HG02610 (cell line): ENCODE data around the gene STXBP6.

ENCODE experiments used
- ATAC-seq: cut with Tn5 transposase; IDR thresholded peaks from one replicate; pipeline ENCODE4 v1.9.1; 2021; ENCODE audit warnings: mild to moderate bottlenecking, moderate library complexity; ENCODE audit not compliant: unreplicated experiment

STXBP6 gene

DNA sequence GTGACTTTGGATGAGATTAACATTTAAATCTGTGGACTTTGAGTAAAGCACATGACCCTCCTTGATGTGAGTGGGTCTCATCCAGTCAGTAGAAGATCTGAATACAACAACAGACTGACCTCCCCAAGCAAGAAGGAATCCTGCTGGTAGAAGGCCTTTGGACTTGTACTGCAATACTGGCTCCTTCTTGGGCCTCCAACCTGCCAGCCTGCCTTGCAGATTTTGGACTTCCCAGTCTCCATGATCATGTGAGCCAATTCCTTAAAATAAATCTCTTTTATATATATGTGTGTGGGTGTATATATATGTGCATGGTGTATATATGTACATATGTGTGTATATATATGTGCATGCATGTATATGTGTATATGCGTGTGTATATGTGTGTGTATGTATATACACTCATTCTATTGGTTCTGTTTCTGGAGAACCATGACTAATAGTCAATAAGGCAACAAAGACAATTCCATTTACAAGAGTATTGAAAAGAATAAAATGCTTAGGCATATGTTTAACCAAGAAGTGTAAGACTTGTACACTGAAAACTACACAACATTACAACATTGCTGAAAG is 183.8 kb downstream of the STXBP6 start:
- no peak for ATAC-seq

DNA sequence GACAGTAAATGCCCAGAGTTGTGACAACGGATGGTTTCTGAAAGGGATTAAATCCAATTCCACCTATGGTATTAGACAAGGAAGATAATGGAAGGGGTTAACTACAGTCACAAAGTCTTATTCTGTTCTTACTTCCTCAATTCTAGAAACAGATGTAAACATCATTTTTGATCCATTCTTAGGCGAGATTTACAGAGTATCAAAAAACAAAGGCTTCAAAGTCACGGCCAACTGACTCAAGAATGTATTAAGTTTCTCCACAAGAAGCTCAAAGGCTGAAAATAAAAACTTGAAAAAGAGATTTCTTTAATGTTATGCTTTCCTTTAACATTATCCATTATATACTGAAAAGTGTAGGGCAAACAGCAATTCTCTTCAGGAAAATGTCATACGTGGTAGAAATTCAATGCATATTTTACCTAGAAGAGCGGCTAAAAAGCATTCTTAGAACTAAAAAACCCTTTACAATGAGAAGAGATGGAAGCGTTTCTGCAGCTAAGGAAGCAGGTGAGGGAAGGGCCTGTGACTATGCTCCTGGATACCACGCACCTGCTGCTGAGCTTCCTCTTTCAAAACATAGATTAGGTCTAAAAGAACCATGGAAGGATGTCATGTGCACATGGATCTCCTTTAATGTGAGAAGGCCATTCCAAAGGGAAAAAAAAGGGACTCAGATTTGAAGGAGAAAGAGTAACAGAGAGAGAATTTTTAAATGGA is 185.8 kb downstream of the STXBP6 start:
- ATAC-seq = no peak

DNA sequence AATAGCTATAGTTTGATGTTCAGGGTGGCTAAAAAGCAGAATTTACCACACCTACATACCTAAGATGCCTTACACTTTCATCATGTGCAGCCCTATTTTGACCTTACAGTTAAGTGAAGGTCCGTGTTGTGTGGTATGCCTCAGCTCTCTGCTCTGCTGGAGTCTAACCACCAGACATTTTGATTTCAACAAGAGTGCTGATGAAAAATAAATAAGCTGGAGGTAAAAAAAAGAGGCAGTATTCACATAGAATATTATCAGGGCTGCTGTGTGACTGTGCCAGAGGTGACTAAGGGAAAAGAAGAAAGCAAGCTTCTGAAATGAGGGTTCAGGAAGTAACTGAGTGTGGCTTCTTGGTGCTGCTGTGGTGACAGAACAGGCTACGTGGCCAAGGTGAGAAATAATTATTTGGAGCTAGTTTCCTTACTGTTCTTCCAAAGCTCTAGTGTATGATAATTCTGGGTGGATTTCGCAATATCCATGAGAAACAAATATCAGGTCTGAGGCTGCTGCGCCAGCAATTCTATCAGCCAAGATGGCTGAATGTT is 188.8 kb downstream of the STXBP6 start:
- ATAC-seq = no peak

- no peak for ATAC-seq
Observed at GRCh38 chr14:24859559-24859958, 190.4 kb downstream of the STXBP6 start.

DNA sequence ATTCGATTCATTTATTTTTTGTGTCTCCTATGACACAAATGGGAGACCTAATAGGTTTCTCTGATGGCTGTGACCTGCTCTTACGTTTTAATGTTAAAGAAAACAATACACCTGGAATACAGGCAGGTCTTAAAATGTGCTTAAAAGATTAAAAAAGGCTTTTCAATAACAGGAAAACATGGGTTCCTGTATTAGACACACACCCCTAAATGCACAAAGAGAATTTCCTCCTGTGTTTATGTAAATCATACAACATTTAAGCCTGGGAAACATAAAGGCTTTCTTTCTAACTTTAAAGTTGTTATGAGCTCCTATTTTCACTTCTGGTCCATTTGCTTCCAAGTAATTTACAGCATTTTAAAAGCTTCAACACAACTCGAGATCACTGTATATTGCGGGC is 191.3 kb downstream of the STXBP6 start:
- no peak for ATAC-seq

DNA sequence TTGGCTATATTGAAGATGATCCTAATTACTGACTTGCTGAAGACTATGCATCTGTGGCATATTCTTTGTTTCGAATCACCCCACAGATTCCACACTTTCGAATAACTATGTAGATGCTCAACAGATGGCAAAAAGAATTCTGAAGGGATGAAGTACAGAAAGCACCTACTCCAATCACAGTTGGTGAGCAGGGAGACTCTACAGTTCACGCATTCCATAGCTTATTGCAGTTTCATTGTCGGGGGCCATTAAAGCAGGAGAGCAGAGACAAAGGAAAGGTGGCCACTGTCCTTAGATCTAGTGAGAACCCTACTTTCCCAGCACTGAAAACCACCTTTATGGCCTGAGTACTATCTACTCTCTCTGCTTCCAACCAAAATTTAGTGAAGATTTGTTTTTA is 191.9 kb downstream of the STXBP6 start:
- no peak for ATAC-seq

- no peak for ATAC-seq
Observed at GRCh38 chr14:24857277-24857676, 192.7 kb downstream of the STXBP6 start.

GRCh38 chr14:24853446-24853845 is 196.5 kb downstream of the STXBP6 start:
- ATAC-seq = no peak

- no peak for ATAC-seq
Observed at GRCh38 chr14:24852312-24853060, 197.5 kb downstream of the STXBP6 start.

GRCh38 chr14:24851837-24852236 is 198.1 kb downstream of the STXBP6 start:
- no peak for ATAC-seq

DNA sequence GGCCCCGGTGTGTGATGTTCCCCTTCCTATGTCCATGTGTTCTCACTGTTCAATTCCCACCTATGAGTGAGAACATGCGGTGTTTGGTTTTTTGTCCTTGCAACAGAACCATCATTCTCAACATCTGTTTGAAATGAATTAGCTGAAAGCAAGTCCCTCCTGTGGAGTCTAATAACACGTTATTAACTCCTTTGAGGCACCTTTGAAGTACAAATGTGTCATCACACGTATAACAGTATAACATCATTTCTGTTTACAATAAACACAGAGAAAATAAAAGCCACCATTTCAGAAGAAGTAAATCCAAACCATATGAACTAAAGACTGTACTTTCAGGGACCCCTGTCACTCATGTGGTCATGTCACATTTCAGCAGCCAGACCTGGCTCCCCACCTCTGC is 198.5 kb downstream of the STXBP6 start:
- no peak for ATAC-seq

DNA sequence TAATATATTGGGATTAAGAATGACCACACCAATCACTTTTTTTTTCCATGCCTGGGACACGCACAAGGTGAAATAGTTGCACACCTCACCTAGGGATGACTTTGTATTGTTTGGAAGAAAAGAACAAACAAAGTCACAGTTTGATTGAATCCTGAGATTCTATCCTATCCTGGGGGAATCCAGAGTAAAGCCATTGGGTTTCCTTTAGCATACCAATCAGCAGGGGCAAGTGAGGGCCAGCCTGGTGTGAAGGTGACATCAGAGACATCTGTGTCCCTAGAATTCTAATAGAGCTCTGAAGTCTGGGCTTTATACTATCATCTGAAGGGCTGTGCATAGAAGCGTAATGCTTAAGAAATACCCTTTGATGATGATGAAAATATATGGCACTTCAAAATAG is 199.9 kb downstream of the STXBP6 start:
- ATAC-seq = no peak

GRCh38 chr14:24849471-24849870 is 200.5 kb downstream of the STXBP6 start:
- ATAC-seq = no peak

DNA sequence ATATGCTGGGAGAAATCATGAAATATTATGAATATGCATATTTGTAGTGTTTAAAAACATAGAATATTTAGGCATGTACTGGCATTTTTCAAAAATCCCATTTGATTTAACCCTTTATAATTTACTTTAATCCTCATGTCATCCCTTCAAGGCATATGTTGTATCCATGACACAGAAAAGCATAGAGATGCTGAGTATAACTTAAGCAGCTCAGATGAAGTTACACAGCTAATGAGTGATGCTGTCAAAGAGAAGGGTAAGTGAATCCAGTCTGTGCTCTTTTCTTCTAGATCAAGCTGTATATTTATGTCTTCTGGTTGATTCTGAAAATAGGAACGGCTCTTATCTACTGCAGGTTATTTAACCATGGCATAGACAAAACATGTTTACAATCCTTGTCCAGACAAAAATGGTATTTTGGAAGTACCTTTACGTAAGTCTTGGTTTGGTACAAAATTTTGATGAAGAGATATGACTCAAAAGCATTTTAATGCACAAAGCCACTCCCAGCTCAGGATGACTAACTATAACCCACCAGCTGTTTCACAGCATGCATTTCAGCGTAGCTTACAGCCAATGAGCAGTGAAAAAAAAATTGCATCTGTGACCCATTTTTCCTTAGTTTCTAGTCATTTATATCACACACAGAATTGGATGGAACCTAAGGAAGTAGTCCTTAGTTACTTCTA is 201.7 kb downstream of the STXBP6 start:
- no peak for ATAC-seq

- no peak for ATAC-seq
Observed at GRCh38 chr14:24847568-24848095, 202.3 kb downstream of the STXBP6 start.

DNA sequence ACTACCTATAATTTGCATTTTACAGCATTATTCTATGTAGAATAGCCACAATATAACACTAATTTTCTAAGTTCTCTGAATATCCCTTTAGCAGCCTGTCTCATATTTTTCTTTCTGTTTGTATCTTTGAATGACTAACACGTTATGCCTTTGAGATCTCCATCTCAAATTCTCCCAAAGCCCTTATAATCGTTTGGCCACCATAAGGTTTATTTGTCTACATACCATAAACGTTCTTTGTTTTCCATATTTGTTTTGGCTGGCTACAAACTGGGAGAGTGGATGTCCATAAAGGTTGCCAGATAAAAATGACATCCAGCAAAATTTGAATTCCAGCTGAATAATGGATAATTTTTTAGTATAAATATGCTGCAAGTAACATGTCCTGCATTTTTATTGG is 203.7 kb downstream of the STXBP6 start:
- no peak for ATAC-seq

- ATAC-seq = no peak
Observed at GRCh38 chr14:24845851-24846250, 204.1 kb downstream of the STXBP6 start.

DNA sequence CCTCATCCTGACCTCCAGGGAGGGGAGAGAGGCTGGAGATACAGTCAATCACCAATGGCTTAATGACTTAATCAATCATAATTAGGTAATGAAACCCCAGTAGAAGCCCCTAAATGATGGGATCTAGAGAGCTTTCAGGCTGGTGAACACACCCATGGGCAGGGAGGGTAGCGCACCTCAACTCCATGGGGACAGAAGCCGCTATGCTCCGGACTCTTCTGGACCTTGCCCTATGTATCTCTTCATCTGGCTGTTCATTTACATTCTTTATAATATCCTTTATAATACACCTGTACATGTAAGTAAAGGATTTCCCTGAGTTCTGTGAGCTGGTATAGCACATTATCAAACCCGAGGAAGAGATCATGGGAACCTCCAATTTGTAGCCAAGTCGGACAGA is 205.9 kb downstream of the STXBP6 start:
- ATAC-seq = no peak

DNA sequence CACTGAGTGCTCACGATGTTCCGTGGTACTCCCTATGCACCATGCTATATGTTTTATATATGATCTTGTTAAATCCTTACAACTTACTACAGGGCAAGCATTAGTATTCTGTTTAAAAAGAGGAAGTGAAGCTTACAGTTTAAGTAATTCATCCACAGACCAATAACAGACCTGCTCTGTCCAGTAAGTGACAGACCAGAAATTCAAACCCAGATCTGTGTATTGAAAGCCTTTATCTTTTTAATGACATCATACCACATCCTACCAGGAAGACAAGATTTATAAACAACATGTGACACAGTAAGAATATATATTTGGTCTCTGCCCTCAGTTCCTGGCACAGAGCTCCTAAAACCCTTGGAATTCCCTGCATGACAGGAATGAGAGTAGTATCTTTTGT is 206.5 kb downstream of the STXBP6 start:
- no peak for ATAC-seq

GRCh38 chr14:24840204-24840893 is 209.6 kb downstream of the STXBP6 start:
- ATAC-seq = no peak
